ENCODE data around the gene MMP13.
"Not testable (repeated sequence)": the region's sequence is repeated elsewhere in the genome, so short reads cannot be mapped to it uniquely, and the experiment has no call there.

Gene MMP13

DNA sequence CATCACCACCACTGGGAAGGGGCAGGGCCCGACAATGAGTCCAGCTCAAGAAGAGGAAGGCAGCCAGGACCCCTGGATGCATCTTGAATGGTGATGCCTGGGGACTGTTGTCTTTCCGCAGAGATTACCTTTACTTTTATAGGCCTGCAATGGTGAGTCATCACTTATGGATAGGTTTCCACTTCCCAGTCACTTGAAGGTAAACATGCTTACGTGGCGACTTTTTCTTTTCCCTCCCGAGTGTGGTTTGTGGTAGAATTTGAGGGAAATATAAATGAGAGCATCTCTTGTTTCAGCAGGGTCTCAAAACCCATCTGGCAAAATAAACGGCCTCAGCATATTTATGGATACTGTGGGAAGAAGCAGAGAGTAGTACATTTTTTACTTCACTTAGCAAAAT lies at the start of gene MMP13:
TSS of gene MMP13 (minus strand) at position 109 of the 400 bp plus-strand sequence. CDS start at position 82, 27 bp downstream.
- DNase-seq (ENCODE audit: low spot score) = peak; percentile 49
- ChIA-PET CTCF (interaction anchor here (0.6 kb wide), 1 partner anchor 41 kb away, joined by 4 read pairs; no protein-coding TSS in a partner anchor), POLR2A (ENCODE audit: low non-redundant PET) (no interaction called here)
- H3K27ac ChIP-seq = no peak within 1 kb of the TSS
- TF ChIP-seq, protein P1, sequence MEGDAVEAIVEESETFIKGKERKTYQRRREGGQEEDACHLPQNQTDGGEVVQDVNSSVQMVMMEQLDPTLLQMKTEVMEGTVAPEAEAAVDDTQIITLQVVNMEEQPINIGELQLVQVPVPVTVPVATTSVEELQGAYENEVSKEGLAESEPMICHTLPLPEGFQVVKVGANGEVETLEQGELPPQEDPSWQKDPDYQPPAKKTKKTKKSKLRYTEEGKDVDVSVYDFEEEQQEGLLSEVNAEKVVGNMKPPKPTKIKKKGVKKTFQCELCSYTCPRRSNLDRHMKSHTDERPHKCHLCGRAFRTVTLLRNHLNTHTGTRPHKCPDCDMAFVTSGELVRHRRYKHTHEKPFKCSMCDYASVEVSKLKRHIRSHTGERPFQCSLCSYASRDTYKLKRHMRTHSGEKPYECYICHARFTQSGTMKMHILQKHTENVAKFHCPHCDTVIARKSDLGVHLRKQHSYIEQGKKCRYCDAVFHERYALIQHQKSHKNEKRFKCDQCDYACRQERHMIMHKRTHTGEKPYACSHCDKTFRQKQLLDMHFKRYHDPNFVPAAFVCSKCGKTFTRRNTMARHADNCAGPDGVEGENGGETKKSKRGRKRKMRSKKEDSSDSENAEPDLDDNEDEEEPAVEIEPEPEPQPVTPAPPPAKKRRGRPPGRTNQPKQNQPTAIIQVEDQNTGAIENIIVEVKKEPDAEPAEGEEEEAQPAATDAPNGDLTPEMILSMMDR (conservative IDR thresholded peaks at IDR 0.05; ENCODE audit: low read depth) = no peak

DNA sequence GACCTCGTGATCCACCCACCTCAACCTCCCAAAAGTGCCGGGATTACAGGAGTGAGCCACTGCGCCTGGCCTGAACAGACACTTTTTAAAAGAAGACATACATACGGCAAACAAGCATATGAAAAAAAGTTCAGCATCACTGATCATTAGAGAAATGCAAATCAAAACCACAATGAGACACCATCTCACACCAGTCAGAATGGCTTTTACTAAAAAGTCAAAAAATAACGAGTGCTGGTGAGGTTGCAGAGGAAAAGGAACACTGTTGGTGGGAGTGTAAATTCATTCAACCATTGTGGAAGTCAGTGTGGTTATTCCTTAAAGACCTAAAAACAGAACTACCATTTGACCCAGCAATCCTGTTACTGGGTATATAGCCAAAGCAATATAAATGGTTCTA lies 48.7 kb upstream of the MMP13 start:
- CTCF ChIA-PET = interaction anchor here (0.6 to 0.7 kb wide), 2 partner anchors 39 to 1180 kb away, joined by 4 read pairs; no protein-coding TSS in a partner anchor
- DNase-seq (ENCODE audit: low spot score); H3K27ac ChIP-seq; POLR2A ChIA-PET (ENCODE audit: low non-redundant PET): not testable (repeated sequence)

DNA sequence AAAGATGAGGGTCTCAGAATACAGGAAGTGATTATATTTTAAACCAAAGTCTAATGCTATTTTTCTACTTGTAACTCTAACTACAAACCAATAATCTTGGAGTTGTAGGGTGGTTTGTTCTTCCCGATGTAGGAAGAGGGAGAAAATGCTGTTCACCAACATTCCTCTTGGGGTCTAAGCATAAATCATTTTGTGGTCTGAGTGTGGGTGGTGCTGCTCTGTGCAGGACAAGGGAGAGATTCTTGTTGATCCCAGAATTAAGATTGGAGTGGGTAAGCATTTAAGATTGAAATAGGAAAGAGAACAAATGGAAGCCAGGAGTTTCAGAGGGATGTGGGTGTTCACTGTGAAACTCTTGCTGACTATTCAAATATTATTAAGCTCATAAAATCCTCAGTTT lies 38.6 kb upstream of the MMP13 start:
- TF ChIP-seq, protein P1 (conservative IDR thresholded peaks at IDR 0.05; ENCODE audit: low read depth) = no peak
- DNase-seq (ENCODE audit: low spot score) = no peak
- ChIA-PET POLR2A (ENCODE audit: low non-redundant PET) (interaction anchor here (0.5 kb wide), 1 partner anchor 289 kb away, joined by 3 read pairs; no protein-coding TSS in a partner anchor), CTCF (no interaction called here)
- no peak overlapping the region for H3K27ac ChIP-seq

DNA sequence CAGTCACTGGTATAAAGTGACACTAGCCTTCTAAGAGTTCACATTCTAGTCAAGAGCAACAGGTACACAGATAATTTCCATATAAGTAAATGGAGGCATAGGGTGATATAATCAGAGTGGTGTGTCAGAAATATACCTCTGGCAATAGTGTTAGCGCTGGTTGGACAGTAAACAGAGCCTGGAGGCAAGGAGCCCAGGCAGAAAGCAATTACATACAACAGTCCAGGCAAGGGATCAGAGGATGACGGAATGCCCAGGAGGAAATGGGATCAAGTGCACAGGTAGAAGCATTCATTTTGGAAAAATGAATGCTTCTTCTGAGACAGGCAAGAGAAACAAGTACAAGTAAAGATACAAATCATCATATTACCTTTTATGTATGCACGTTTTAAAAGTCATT lies 36.2 kb upstream of the MMP13 start:
- no peak overlapping the region for H3K27ac ChIP-seq
- DNase-seq (ENCODE audit: low spot score) = no peak
- ChIA-PET POLR2A (ENCODE audit: low non-redundant PET) (no interaction called here), CTCF (no interaction called here)
- TF ChIP-seq, protein P1 (conservative IDR thresholded peaks at IDR 0.05; ENCODE audit: low read depth) = no peak

DNA sequence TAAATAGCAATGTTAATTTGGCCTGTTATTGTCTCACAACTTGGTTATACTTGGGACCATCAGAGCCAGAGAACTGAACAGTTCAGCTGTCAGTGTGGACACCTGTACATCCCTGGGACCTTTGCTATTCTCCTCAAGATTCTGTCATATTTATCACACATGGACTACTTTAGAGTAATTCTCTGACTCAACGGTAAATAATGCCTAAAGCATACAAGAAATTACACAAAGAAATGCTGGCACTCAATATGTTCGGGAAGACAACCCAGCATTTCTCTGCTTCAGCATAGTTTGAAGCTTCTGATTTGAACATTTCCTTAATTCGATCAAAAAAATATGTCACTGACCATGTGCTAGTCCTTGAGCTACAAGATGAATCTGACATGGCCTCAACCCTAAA lies 34.6 kb upstream of the MMP13 start:
- ChIA-PET CTCF (no interaction called here), POLR2A (ENCODE audit: low non-redundant PET) (no interaction called here)
- no peak overlapping the region for H3K27ac ChIP-seq
- TF ChIP-seq, protein P1 (conservative IDR thresholded peaks at IDR 0.05; ENCODE audit: low read depth) = no peak
- DNase-seq (ENCODE audit: low spot score) = no peak

DNA sequence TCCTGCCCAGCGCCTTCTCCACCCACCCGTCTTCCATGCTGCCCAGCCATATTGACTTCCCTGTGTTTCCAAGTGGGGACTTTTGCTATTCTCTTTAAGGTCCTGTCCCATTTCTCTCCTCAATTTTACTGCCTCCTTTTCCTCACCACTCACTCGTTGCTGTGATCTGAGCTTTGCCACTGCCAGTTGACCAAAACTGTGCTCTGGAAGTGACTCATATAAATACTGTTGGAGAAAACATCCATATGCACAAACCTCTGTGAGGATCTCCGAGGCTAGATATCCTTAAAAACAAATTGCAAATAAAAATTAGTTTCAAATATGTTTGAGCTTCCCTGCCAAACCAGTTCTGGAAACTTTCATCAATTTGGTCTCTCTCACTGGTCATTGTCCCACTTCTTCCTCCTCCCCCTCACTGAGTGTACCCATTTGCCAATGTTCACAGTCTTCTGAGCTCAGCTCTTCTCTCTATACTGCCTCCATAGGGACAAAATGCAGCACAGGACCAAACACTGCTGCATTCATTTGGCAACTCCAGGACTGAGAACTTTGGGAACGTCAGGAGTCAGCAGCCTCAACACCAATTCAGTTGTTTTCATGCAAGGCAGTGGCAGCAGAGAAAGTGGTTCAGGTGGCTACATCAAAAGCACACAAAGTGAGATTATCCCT lies 34.0 kb upstream of the MMP13 start:
- ChIA-PET CTCF (no interaction called here), POLR2A (ENCODE audit: low non-redundant PET) (no interaction called here)
- no peak for DNase-seq (ENCODE audit: low spot score)
- TF ChIP-seq, protein P1 (conservative IDR thresholded peaks at IDR 0.05; ENCODE audit: low read depth) = no peak
- H3K27ac ChIP-seq = no peak overlapping the region

DNA sequence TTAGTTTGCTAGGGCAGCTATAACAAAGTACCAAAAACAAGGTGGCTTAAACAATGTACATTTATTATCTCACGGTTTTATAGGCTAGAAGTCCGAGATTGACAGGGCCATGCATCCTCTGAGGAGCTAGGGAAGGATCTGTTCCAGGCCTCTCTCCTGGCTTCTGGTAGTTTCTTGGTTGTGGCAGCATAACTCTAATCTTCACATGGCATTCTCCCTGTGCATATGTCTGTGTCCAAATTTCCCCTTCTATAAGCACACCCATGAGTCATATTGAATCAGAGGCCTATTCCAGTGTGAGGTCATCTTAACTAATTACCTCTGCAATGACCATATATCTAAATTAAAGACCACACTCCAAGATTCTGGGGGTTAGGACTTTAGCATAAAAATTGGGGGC lies 31.3 kb upstream of the MMP13 start:
- ChIA-PET POLR2A (ENCODE audit: low non-redundant PET) (no interaction called here), CTCF (interaction anchor here (0.6 to 0.7 kb wide), 2 partner anchors 57 to 656 kb away, joined by 3 to 4 read pairs; no protein-coding TSS in a partner anchor)
- H3K27ac ChIP-seq = no peak overlapping the region
- DNase-seq (ENCODE audit: low spot score) = no peak
- TF ChIP-seq, protein P1 (conservative IDR thresholded peaks at IDR 0.05; ENCODE audit: low read depth) = no peak
